Measurements from ENCODE around the gene ZNHIT3.
"Not testable (repeated sequence)": the region's sequence is repeated elsewhere in the genome, so short reads cannot be mapped to it uniquely, and the experiment has no call there.

ZNHIT3 gene

DNA sequence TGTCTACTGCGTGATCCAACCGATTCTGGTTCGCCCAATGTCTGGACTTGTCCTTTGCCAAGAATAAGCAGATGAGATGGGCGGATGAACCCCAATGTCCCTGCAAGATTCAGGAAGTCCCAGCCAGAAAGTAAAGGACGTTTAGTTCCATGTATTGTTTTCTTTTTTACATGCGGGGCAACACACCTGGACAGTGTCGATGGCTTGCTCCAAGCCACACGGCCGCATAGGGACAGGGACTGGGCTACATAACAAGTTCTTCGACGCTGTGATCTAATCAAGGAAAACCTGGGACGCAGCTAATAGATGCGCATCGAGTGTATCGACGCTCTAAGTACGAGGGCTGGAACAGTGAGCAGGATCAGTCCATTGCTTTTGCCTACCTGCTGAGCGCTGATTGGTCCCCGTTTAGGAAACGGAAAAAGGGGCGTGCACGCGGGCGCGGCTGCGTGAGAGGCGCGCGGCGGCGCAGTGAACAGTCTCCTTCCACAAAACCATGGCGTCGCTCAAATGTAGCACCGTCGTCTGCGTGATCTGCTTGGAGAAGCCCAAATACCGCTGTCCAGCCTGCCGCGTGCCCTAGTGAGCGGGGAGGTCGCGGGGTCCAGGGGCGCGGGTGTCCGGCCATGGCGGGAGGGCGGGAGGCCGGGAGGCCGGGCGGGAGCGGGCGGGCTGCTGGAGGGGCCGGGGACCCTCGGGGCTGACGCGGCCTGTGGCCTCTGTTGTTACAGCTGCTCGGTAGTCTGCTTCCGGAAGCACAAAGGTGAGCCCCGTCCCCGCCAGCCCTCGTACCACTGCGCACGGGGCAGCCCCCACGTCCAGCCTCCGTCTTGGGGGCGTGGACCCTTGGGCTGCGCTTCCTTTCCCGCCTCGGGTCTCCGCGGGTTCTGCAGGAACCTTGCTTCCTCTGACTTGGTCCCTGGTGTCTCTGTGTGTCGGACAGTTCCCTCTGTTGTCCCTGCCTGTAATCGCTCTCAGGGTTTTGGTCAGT lies at the start of gene ZNHIT3:
Gene ZNHIT3 (plus strand): TSS at position 478 of the 991 bp plus-strand sequence. CDS start 19 bp downstream, at position 497.
- DNase-seq = peak; percentile 92

- not testable (repeated sequence) for DNase-seq
These were observed 44.7 kb upstream of the ZNHIT3 start for GRCh38 chr17:36441792-36442191.

- DNase-seq = no peak
These were observed 42.7 kb upstream of the ZNHIT3 start for GRCh38 chr17:36443777-36444176.

- not testable (repeated sequence) for DNase-seq
These were observed 36.5 kb upstream of the ZNHIT3 start for GRCh38 chr17:36449997-36450396.

GRCh38 chr17:36452888-36453287 lies 33.6 kb upstream of the ZNHIT3 start:
- not testable (repeated sequence) for DNase-seq

GRCh38 chr17:36457701-36458100 lies 28.8 kb upstream of the ZNHIT3 start:
- DNase-seq = not testable (repeated sequence)

DNA sequence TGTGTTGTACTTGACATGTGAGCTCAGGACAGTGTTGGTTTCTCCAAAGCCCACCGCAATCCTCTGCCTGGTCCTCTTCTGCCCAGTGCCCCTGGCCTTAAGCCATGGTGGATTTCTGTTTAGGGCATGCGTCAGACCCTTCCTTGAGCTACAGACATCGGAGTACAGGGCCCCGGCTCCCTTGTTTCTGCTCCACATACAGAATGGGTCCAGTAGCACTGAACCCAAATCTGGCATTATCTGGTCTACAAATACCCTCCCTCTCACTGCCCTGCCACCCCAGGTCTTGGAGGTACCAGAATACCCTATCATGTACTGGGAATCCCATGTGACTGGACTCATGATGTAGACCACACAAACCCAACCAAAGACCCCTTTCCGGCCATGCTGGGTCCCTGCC lies 27.4 kb upstream of the ZNHIT3 start:
- no peak for DNase-seq

DNA sequence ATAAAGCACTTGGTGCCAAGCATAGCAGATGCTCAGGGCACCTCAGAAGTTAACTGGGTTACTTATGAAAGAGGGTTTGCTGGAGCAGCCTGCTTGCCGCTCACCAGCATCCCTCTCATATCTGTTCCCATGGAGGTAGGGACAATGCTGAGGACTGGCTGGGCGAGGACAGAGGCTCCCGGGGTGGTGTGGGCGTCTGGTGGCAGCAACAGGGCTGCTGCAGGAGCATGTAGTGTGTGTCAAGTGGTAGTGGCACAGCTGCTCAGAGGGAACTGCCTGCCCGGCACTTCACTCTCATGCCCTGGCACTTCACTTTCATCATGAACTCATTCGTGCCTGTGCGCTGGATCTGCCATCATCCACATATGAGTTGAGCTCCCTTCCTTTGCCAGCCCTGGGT lies 26.9 kb upstream of the ZNHIT3 start:
- DNase-seq = no peak

DNA sequence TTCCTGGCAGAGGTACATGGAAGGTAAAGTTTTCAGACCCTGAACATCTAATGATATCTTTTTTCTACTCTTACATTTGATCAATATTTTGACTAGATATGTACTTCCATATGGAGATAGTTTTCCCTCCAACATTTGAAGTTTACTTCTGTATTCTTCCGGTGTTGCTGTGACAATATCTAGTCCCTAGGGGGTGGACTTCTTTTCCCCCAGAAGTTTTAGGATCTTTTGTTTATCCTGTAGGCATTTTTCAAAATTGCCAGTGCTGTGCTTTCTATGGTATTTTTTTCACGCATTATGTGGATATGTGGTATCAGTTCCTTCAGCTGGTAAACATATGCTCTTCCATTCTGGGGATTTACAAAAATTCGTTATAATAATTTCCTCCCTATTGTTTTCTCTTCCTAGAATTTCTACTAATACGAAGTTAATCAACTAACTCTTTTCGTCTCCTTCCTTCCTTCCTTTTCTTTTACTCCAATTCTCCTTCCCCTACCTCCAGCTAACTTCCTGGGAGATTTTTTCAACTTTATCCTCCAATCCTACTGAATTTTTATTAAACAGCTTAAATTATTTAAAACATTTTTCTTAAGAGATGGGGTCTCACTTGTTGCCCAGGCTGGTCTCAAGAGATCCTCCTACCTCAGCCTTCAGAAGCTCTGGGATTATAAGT lies 26.1 kb upstream of the ZNHIT3 start:
- DNase-seq = no peak

GRCh38 chr17:36461330-36462110 lies 25.0 kb upstream of the ZNHIT3 start:
- DNase-seq = no peak

- DNase-seq = peak; percentile 40
These were observed 22.3 kb upstream of the ZNHIT3 start for GRCh38 chr17:36463916-36464764.

DNA sequence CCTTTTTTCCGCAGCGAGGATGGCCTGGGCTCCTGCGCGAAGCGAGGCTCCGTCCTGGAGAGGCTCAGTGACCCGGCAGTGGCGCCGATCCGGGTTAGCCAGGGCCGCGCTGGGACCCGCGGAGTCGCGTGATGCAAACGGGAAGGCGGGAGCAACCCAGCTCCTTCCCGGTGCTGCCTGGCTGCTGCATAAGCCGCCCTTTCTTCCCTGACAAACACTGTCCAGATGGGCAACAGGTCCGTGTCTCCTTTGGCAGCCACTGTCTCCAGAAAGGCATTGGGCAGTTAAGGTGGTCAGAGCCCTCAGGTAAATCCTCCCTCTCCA lies 21.8 kb upstream of the ZNHIT3 start:
- DNase-seq = no peak

DNA sequence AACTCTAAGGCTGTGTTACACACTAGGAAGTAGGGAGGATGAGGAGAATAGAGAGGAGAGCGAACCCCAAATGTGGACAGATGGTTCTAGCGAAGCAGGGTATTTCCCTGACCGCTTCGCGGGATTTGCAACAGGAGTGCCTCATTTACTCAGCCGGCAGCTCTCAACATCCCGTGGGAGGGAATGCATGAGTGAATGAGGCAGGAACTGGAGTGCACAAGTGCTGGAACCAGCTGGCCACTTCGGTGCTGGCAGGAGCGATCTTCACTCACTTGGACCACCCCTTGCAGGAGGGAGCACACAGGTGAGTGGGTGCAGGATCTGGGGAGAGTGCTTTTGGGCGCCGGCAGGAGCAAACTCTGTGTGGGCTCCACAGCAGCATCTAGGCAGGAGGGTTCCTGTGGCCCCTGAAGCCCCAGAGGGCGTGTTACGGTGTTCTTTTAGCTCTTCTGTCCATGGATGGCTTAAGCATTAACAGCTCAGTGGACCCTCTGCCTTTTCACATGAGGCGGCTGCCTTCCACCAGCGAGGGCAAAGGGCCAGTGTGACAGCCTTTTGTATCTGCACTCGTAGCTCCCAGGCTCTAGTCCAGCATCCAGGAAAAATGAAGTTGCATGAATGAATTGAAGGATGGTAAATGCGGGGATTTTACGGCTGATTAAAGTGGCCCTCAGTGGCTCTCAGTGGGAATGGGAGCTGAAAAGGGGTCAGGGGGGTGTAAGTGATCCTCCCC lies 17.4 kb upstream of the ZNHIT3 start:
- DNase-seq = no peak

DNA sequence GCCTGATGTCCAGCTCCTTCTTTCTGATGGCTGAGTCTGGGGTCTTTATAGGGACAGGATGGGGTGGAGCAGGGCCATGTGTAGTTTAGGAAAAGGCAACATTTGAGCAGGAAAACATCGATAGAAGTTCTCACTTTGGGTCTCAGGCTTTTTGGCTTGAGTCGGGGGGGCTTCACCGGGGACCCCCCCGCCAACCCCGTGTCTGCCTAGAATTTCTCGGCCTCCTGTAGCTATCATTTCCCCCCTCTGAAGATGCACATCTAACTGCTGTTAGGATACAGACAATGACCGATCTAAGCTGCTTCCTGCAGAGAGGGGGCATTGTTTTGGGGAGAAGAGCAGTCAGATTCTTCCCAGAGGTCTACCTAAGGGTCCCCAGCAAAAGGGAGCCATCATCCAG lies 16.7 kb upstream of the ZNHIT3 start:
- no peak for DNase-seq

- DNase-seq = no peak
These were observed 16.0 kb upstream of the ZNHIT3 start for GRCh38 chr17:36470499-36470898.

- DNase-seq = no peak
These were observed 11.9 kb upstream of the ZNHIT3 start for GRCh38 chr17:36474571-36474970.

DNA sequence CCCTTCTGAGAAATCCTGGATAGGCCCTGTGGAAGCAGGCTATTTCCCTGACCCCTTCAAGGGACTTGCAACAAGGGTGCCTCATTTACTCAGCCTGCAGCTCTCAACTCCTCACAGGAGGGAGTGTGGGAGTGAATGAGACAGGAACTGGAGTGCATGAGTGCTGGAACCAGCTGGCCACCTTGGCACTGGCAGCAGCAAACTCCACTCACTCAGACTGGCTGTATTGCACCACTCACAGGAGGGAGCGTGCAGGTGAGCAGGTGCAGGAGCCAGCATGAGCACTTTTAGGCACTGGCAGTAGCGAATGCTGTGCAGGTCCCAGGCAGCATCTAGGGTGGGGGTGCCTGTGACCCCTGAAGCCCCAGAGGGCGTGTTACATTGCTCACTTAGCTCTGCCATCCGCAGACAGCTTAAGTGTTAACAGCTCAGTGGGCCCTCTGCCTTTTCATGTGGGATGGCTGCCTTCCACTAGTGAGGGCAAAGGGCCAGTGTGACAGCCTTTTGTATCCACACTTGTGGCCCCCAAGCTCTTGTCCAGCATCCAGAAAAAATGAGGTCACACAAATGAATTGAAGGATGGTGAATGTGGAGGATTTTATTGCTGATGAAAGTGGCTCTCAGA lies 11.0 kb upstream of the ZNHIT3 start:
- DNase-seq = no peak

DNA sequence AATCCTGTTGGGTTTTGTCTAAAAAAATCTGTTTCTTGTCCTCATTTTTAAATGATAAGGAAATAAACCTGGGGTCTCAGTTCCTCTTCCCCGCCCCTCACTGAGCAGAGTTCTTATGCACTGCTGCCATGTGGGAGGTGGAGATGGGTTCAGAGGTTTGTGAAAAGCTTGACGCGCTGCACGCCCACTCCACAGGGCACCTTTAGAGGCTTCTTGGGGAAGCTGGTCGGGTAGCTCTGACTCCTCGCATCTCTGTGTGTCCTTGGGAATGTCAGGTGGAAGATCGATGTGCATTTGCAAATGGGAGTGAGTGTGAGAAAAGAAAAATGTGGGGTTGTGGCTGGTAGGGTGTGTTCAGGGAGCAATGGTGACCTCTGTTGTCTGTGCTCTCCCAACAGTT lies 4.7 kb upstream of the ZNHIT3 start:
- no peak for DNase-seq

GRCh38 chr17:36482611-36483504 lies 3.6 kb upstream of the ZNHIT3 start:
- peak; percentile 81 for DNase-seq

DNA sequence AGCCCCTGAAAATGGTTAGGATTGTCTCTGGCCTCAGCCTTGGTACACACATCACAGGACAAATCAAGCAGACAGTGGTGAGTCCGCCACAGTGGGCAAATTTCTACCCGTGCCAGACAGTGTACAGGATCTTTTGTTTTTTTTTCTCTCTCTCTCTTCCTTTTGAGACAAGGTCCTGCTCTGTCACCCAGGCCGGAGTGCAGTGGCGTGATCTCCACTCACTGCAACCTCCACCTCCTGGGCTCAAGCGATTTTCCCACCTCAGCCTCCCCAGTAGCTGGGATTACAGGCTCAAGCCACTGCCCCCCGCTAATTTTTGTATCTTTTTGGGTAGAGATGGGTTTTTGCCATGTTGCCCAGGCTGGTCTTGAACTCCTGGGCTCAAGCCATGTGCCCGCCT lies 2.5 kb upstream of the ZNHIT3 start:
- not testable (repeated sequence) for DNase-seq

Data from CD4-positive, alpha-beta T cell treated with Interleukin-10 for 1 hour (primary cell).